ENCODE data around the gene DNAH3. TPM values are rescaled to one million over a fixed set of nuclear protein-coding genes. Genes with fewer than 3 reads are reported as not detected.

DNAH3 gene
- polyA plus RNA-seq, 1 donor, result 0.16 TPM

GRCh38 chr16:20883554-20884239, 266.9 kb downstream of the DNAH3 start:
- Histone ChIP-seq H3K27ac (ENCODE audit: low read length) (peak overlapping the region; percentile 75), H3K4me3 (ENCODE audit: low read length) (no peak overlapping the region), H3K27me3 (ENCODE audit: control insufficient read depth, insufficient read depth, low read length) (no peaks in the 10 kb centered on the region), H3K4me1 (ENCODE audit: control insufficient read depth, insufficient read depth, low read length) (peaks cover 66% of the 10 kb centered on the region), H3K36me3 (ENCODE audit: control insufficient read depth, insufficient read depth, low read length) (peaks cover 2% of the 10 kb centered on the region), H3K9me3 (ENCODE audit: control insufficient read depth, low read depth, low read length) (no peaks in the 10 kb centered on the region)
- DNase-seq, result peak; percentile 41 to 75
- 14% methylated on average over 1 of the region's 5 CpGs for WGBS (ENCODE audit: insufficient coverage, low lambda C conversion rate)

Other genes starting within 250 kb of the DNAH3 start
- gene LDAF1, start 7.8 kb upstream of the DNAH3 start, polyA plus RNA-seq, result 23.0 TPM
- gene ZP2, start 60.7 kb upstream of the DNAH3 start, polyA plus RNA-seq, result 0.27 TPM
- 39.3 TPM for gene ANKS4B, start 82.9 kb upstream of the DNAH3 start, polyA plus RNA-seq
- 4.0 TPM for gene CRYM, start 127.4 kb upstream of the DNAH3 start, polyA plus RNA-seq

Measured in large intestine (tissue), 3 donors.